DOHH2 (cell line): ENCODE data around the gene NUDT16L1.

Source experiments
- H3F3A ChIP-seq: fragments of 200-600 bp; sonication (generic), shearing (Covaris generic); 2 replicates; pipeline ENCODE4 v1.6.0; 2016; ENCODE audit warnings: antibody characterized with exemption, mild to moderate bottlenecking; ENCODE audit not compliant: control insufficient read depth, insufficient read depth
- H3K27ac ChIP-seq: fragments of 200-600 bp; sonication (generic); 2 replicates; pipeline ENCODE4 v1.5.1; 2014; ENCODE audit warnings: low read depth, mild to moderate bottlenecking, low read length, moderate library complexity
- H3K27me3 ChIP-seq: fragments of 200-600 bp; sonication (generic); 2 replicates; pipeline ENCODE4 v1.6.1; 2014; ENCODE audit warnings: mild to moderate bottlenecking, low read length, mixed read lengths; ENCODE audit not compliant: control insufficient read depth
- H3K36me3 ChIP-seq: fragments of 200-600 bp; sonication (generic); 2 replicates; pipeline ENCODE4 v1.6.1; 2014; ENCODE audit warnings: mild to moderate bottlenecking, low read length, moderate library complexity, mixed read lengths; ENCODE audit not compliant: control insufficient read depth
- H3K4me1 ChIP-seq: fragments of 200-600 bp; sonication (generic); 2 replicates; pipeline ENCODE4 v1.6.1; 2014; ENCODE audit warnings: mild to moderate bottlenecking, low read length, mixed read lengths; ENCODE audit not compliant: control insufficient read depth
- H3K4me2 ChIP-seq: fragments of 200-600 bp; sonication (generic); 2 replicates; pipeline ENCODE4 v1.6.0; 2014; ENCODE audit warnings: mild to moderate bottlenecking, low read length, moderate library complexity
- H3K4me3 ChIP-seq: fragments of 200-600 bp; sonication (generic); 2 replicates; pipeline ENCODE4 v1.5.1; 2014; ENCODE audit warnings: mild to moderate bottlenecking, low read length, mixed read lengths
- H3K79me2 ChIP-seq: fragments of 200-600 bp; sonication (generic); 2 replicates; pipeline ENCODE4 v1.6.1; 2014; ENCODE audit warnings: mild to moderate bottlenecking, low read length, mixed read lengths; ENCODE audit not compliant: control insufficient read depth
- H3K9me2 ChIP-seq: fragments of 200-600 bp; sonication (generic); replicated peaks from 2 replicates; pipeline ENCODE4 v1.6.1; 2014; ENCODE audit warnings: mild to moderate bottlenecking, low read length, mixed read lengths; ENCODE audit not compliant: control insufficient read depth
- H3K9me3 ChIP-seq: fragments of 200-600 bp; sonication (generic); 2 replicates; pipeline ENCODE4 v1.6.1; 2014; ENCODE audit warnings: antibody characterized with exemption, low read length, mixed read lengths; ENCODE audit not compliant: control insufficient read depth, insufficient read depth
- H4K20me1 ChIP-seq: fragments of 200-600 bp; sonication (generic); 2 replicates; pipeline ENCODE4 v1.6.0; 2014; ENCODE audit warnings: low read depth, mild to moderate bottlenecking, antibody characterized with exemption, low read length, moderate library complexity; ENCODE audit not compliant: control insufficient read depth, insufficient read depth
- EZH2phosphoT487 ChIP-seq: fragments of 200-600 bp; sonication (generic); IDR thresholded peaks from 2 replicates; pipeline ENCODE4 v1.6.1; 2017; ENCODE audit warnings: borderline replicate concordance, mild to moderate bottlenecking, antibody characterized with exemption, low read length, moderate library complexity, mixed read lengths
- TF ChIP-seq, protein P1 (sequence below): fragments of 200-600 bp; sonication (generic); IDR thresholded peaks from one replicate; pipeline ENCODE4 v1.5.1; 2014; ENCODE audit warnings: antibody characterized with exemption, mild to moderate bottlenecking, low read depth, low read length; ENCODE audit not compliant: poor library complexity, severe bottlenecking

The NUDT16L1 gene

DNA sequence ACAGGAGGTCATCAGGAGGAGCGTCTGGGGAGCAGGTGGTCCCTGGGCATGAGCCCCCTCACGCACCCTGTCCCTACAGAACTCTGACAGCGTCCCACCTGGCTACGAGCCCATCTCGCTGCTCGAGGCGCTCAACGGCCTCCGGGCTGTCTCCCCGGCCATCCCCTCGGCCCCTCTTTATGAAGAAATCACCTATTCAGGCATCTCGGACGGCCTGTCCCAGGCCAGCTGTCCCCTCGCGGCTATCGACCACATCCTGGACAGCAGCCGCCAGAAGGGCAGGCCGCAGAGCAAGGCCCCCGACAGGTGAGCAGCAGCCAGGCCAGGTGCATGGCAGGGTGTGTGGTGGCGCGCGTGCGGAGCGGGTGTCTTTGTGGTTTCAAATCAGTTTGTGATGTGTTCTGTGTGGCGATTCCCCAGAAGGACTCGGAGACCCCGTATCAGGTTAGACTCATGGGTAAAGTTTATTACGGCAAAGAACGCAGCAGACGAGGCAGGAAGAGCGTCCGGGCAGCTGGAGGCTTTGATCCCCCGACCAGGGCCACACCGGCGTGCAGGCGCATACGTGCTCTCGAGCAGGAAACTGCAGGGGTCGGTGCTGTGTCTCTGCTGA is 11.8 kb upstream of the NUDT16L1 start:
- H3K27me3 ChIP-seq: no peaks in the 10 kb centered on the region
- no peaks in the 10 kb centered on the region for H3K4me1 ChIP-seq
- H3K4me3 ChIP-seq: no peak overlapping the region
- H3K9me2 ChIP-seq: no peaks in the 10 kb centered on the region
- H3F3A ChIP-seq: no peaks in the 10 kb centered on the region
- H3K4me2 ChIP-seq: no peak overlapping the region
- no peaks in the 10 kb centered on the region for H3K9me3 ChIP-seq
- TF ChIP-seq, protein P1, sequence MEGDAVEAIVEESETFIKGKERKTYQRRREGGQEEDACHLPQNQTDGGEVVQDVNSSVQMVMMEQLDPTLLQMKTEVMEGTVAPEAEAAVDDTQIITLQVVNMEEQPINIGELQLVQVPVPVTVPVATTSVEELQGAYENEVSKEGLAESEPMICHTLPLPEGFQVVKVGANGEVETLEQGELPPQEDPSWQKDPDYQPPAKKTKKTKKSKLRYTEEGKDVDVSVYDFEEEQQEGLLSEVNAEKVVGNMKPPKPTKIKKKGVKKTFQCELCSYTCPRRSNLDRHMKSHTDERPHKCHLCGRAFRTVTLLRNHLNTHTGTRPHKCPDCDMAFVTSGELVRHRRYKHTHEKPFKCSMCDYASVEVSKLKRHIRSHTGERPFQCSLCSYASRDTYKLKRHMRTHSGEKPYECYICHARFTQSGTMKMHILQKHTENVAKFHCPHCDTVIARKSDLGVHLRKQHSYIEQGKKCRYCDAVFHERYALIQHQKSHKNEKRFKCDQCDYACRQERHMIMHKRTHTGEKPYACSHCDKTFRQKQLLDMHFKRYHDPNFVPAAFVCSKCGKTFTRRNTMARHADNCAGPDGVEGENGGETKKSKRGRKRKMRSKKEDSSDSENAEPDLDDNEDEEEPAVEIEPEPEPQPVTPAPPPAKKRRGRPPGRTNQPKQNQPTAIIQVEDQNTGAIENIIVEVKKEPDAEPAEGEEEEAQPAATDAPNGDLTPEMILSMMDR: no peak
- TF ChIP-seq EZH2phosphoT487: no peak
- H3K36me3 ChIP-seq: no peaks in the 10 kb centered on the region
- H3K27ac ChIP-seq: no peak overlapping the region
- no peaks in the 10 kb centered on the region for H4K20me1 ChIP-seq
- H3K79me2 ChIP-seq: no peaks in the 10 kb centered on the region

DNA sequence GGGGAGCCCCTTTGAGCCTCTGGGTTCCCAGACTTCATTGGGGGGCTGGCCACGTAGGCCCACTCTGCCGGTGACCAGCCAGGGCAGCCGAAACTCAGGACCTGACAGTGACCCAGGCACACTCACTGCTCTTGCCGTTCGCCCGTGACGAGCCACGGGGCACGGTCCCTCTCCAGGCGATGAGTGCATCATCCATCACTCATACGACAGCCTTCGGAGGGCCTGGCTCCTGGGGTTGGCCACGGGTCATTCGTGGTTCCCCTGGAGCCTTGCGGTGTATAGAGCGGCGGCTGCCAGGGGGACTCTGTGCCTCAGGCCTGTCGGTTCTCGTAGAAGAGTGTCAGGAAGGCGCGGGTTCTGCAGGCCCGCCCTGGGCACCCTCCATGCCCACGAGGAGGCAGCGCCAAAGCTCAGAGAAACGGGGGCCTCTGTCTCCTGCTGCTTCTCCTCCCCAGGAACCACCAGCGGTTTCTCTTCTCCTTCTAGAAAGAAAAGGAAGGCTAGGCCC is 11.2 kb upstream of the NUDT16L1 start:
- Histone ChIP-seq H3K9me3 (no peaks in the 10 kb centered on the region), H3K4me2 (no peak overlapping the region), H3F3A (no peaks in the 10 kb centered on the region), H4K20me1 (no peaks in the 10 kb centered on the region), H3K27me3 (no peaks in the 10 kb centered on the region), H3K9me2 (no peaks in the 10 kb centered on the region), H3K27ac (no peak overlapping the region), H3K36me3 (no peaks in the 10 kb centered on the region), H3K4me3 (no peak overlapping the region), H3K4me1 (no peaks in the 10 kb centered on the region), H3K79me2 (no peaks in the 10 kb centered on the region)
- TF ChIP-seq EZH2phosphoT487: no peak
- TF ChIP-seq, protein P1: no peak

DNA sequence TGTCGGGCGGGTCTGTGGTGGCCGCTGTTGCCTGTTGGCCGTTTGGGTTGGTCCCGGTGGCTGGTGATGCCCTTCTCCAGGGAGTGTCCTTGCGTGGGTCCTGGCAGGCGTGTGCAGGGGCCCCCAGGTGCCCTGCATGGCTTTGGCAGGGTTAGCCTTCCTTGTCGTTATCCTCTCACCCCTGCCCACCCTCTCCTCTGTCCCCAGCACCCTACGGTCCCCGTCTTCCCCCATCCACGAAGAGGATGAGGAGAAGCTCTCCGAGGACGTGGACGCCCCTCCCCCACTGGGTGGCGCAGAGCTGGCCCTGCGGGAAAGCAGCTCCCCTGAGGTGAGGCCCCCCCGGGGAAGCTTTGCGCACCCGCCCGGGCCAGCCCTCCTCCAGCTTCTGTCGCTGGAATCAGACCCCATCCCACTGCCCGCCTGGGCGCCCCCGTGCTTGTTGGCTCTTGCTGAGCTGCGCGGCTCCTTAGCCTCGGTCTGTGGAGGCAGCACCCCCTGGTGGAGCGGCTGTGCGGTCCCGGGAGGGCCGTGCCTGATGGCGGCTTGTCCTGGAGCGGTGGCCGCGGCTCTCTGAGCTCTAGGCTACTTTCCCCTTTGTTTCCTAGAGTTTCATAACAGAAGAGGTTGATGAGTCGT is 10.6 kb upstream of the NUDT16L1 start:
- Histone ChIP-seq H3K4me3 (no peak overlapping the region), H3K4me1 (no peaks in the 10 kb centered on the region), H3K4me2 (no peak overlapping the region), H3K27ac (no peak overlapping the region), H3K36me3 (no peaks in the 10 kb centered on the region), H3K79me2 (no peaks in the 10 kb centered on the region), H3K9me2 (no peaks in the 10 kb centered on the region), H4K20me1 (no peaks in the 10 kb centered on the region), H3F3A (no peaks in the 10 kb centered on the region), H3K27me3 (no peaks in the 10 kb centered on the region), H3K9me3 (no peaks in the 10 kb centered on the region)
- TF ChIP-seq, protein P1: peak; percentile 28
- no peak for TF ChIP-seq EZH2phosphoT487
